Measurements from ENCODE around the gene LTBP2.

DNA sequence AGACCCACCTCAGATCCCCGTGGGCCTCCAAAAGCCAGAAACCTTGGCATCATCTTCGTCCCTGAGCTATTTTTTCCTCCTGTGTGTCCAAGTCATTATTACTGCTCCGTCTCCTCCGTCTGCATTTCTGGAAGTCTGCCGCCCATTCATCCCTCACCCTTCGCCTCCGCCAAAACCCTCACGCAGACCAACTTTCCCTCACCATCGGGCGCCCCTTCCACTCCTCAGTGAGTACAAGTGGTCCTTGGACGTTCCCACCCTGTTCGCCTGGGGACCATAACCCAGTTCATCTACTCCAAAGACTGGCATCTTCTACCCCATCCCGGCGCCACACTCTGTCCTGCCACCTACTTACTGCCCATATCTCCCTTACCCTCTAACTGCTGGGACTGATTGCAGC is 3.7 kb upstream of the LTBP2 start:
- TF ChIP-seq, protein P1, sequence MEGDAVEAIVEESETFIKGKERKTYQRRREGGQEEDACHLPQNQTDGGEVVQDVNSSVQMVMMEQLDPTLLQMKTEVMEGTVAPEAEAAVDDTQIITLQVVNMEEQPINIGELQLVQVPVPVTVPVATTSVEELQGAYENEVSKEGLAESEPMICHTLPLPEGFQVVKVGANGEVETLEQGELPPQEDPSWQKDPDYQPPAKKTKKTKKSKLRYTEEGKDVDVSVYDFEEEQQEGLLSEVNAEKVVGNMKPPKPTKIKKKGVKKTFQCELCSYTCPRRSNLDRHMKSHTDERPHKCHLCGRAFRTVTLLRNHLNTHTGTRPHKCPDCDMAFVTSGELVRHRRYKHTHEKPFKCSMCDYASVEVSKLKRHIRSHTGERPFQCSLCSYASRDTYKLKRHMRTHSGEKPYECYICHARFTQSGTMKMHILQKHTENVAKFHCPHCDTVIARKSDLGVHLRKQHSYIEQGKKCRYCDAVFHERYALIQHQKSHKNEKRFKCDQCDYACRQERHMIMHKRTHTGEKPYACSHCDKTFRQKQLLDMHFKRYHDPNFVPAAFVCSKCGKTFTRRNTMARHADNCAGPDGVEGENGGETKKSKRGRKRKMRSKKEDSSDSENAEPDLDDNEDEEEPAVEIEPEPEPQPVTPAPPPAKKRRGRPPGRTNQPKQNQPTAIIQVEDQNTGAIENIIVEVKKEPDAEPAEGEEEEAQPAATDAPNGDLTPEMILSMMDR (IDR thresholded peaks at IDR 0.05; ENCODE audit: poor library complexity): no peak
- TF ChIP-seq EZH2 (IDR thresholded peaks at IDR 0.05; ENCODE audit: borderline replicate concordance): no peak

Data from hepatocyte (in vitro differentiated cells).